SK-N-SH treated with all-trans-retinoic acid at 6 μM for 48 hours (cell line): ENCODE measurements around the gene GPC6.
A peak's percentile ranks its signal among the peaks of the same experiment; 100 is the strongest.

Experiments
- ATAC-seq: fragments of 200-7000 bp; cut with Tn5 transposase; 3 replicates; pipeline ENCODE4 v1.9.1; 2020; ENCODE audit warnings: mild to moderate bottlenecking, moderate library complexity
- ARNTL ChIP-seq: fragments of 450-650 bp; formaldehyde crosslinking; IDR thresholded peaks from 2 replicates; pipeline ENCODE4 v1.5.0; 2020; ENCODE audit warnings: low read depth, mild to moderate bottlenecking, moderate library complexity, borderline replicate concordance
- BACH2 ChIP-seq: fragments of 250-450 bp; sonication (Bioruptor Pico); IDR thresholded peaks from 2 replicates; pipeline ENCODE4 v1.9.0; 2021; ENCODE audit warnings: mild to moderate bottlenecking, borderline replicate concordance
- CSDC2 ChIP-seq: fragments of 250-450 bp; sonication (Bioruptor Pico); IDR thresholded peaks from 2 replicates; pipeline ENCODE4 v1.5.0; 2020; ENCODE audit warnings: mild to moderate bottlenecking, moderate library complexity
- CSRNP3 ChIP-seq: fragments of 250-450 bp; sonication (Bioruptor Pico); IDR thresholded peaks from 2 replicates; pipeline ENCODE4 v1.5.1; 2021; ENCODE audit warnings: mild to moderate bottlenecking, moderate library complexity
- ESRRG ChIP-seq: fragments of 250-450 bp; sonication (Bioruptor Pico); IDR thresholded peaks from 2 replicates; pipeline ENCODE4 v1.6.1; 2021; ENCODE audit warnings: mild to moderate bottlenecking
- GLIS3 ChIP-seq: fragments of 250-450 bp; sonication (Bioruptor Pico); IDR thresholded peaks from 2 replicates; pipeline ENCODE4 v1.5.0; 2020; ENCODE audit warnings: mild to moderate bottlenecking, moderate library complexity
- ISL1 ChIP-seq: fragments of 250-450 bp; sonication (Bioruptor Pico); IDR thresholded peaks from 2 replicates; pipeline ENCODE4 v2.1.2; 2022; ENCODE audit warnings: mild to moderate bottlenecking, moderate library complexity
- OSR1 ChIP-seq: fragments of 250-450 bp; sonication (Bioruptor Pico); IDR thresholded peaks from 2 replicates; pipeline ENCODE4 v1.8.0; 2022; ENCODE audit warnings: moderate library complexity, mild to moderate bottlenecking, inconsistent platforms
- PPARA ChIP-seq: fragments of 250-450 bp; sonication (Bioruptor Pico); IDR thresholded peaks from 2 replicates; pipeline ENCODE4 v1.5.0; 2020; ENCODE audit warnings: mild to moderate bottlenecking, borderline replicate concordance
- RARB ChIP-seq: fragments of 250-450 bp; sonication (Bioruptor Pico); IDR thresholded peaks from 2 replicates; pipeline ENCODE4 v1.8.0; 2021; ENCODE audit warnings: mild to moderate bottlenecking, moderate library complexity
- SNAI2 ChIP-seq: fragments of 250-450 bp; sonication (Bioruptor Pico); IDR thresholded peaks from 2 replicates; pipeline ENCODE4 v1.5.0; 2020; ENCODE audit warnings: mild to moderate bottlenecking, moderate library complexity
- TCF4 ChIP-seq: fragments of 250-450 bp; sonication (Bioruptor Pico); IDR thresholded peaks from 2 replicates; pipeline ENCODE4 v1.8.0; 2021; ENCODE audit warnings: mild to moderate bottlenecking, moderate library complexity, borderline replicate concordance
- TOX ChIP-seq: fragments of 250-450 bp; sonication (Bioruptor Pico); IDR thresholded peaks from 2 replicates; pipeline ENCODE4 v1.8.0; 2021; ENCODE audit warnings: mild to moderate bottlenecking, moderate library complexity, borderline replicate concordance
- ZC3H10 ChIP-seq: fragments of 250-450 bp; sonication (Bioruptor Pico); IDR thresholded peaks from 2 replicates; pipeline ENCODE4 v1.5.1; 2021; ENCODE audit warnings: mild to moderate bottlenecking, moderate library complexity
- ZFP3 ChIP-seq: fragments of 250-450 bp; sonication (Bioruptor Pico); IDR thresholded peaks from 2 replicates; pipeline ENCODE4 v1.5.0; 2020; ENCODE audit warnings: mild to moderate bottlenecking, moderate library complexity
- ZFP30 ChIP-seq: fragments of 450-650 bp; formaldehyde crosslinking; IDR thresholded peaks from 2 replicates; pipeline ENCODE4 v1.5.0; 2022; ENCODE audit warnings: mild to moderate bottlenecking, moderate library complexity
- ZNF565 ChIP-seq: fragments of 450-650 bp; formaldehyde crosslinking; conservative IDR thresholded peaks from 2 replicates; pipeline ENCODE4 v1.5.0; 2020; ENCODE audit warnings: low read depth, mild to moderate bottlenecking, moderate library complexity
- ZNF70 ChIP-seq: fragments of 450-650 bp; formaldehyde crosslinking; IDR thresholded peaks from 2 replicates; pipeline ENCODE4 v1.5.0; 2020; ENCODE audit warnings: mild to moderate bottlenecking, moderate library complexity
- ZNF8 ChIP-seq: fragments of 450-650 bp; formaldehyde crosslinking; IDR thresholded peaks from 2 replicates; pipeline ENCODE4 v1.5.0; 2020; ENCODE audit warnings: mild to moderate bottlenecking, moderate library complexity
- TF ChIP-seq, protein P1 (sequence below): fragments of 250-450 bp; sonication (Bioruptor Pico); IDR thresholded peaks from 2 replicates; pipeline ENCODE4 v1.8.0; 2020; ENCODE audit warnings: mild to moderate bottlenecking, moderate library complexity, borderline replicate concordance
- TF ChIP-seq, protein P2 (sequence below): fragments of 250-450 bp; sonication (Bioruptor Pico); IDR thresholded peaks from 2 replicates; pipeline ENCODE4 v1.5.0; 2020; ENCODE audit warnings: mild to moderate bottlenecking, moderate library complexity
- TF ChIP-seq, protein P3 (sequence below): fragments of 250-450 bp; sonication (Bioruptor Pico); IDR thresholded peaks from 2 replicates; pipeline ENCODE4 v1.5.1; 2020; ENCODE audit warnings: low read depth, mild to moderate bottlenecking, moderate library complexity

The GPC6 gene

GRCh38 chr13:93947651-93948050, 721.0 kb downstream of the GPC6 start:
- TF ChIP-seq ESRRG (CRISPR knock-in tag), result no peak
- no peak for TF ChIP-seq SNAI2 (CRISPR knock-in tag)
- TF ChIP-seq, protein P1, sequence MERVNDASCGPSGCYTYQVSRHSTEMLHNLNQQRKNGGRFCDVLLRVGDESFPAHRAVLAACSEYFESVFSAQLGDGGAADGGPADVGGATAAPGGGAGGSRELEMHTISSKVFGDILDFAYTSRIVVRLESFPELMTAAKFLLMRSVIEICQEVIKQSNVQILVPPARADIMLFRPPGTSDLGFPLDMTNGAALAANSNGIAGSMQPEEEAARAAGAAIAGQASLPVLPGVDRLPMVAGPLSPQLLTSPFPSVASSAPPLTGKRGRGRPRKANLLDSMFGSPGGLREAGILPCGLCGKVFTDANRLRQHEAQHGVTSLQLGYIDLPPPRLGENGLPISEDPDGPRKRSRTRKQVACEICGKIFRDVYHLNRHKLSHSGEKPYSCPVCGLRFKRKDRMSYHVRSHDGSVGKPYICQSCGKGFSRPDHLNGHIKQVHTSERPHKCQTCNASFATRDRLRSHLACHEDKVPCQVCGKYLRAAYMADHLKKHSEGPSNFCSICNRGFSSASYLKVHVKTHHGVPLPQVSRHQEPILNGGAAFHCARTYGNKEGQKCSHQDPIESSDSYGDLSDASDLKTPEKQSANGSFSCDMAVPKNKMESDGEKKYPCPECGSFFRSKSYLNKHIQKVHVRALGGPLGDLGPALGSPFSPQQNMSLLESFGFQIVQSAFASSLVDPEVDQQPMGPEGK (CRISPR knock-in tag), result no peak
- TF ChIP-seq ARNTL (CRISPR knock-in tag), result no peak
- TF ChIP-seq, all 23 proteins: peak for 0
- ATAC-seq, result no peak

DNA sequence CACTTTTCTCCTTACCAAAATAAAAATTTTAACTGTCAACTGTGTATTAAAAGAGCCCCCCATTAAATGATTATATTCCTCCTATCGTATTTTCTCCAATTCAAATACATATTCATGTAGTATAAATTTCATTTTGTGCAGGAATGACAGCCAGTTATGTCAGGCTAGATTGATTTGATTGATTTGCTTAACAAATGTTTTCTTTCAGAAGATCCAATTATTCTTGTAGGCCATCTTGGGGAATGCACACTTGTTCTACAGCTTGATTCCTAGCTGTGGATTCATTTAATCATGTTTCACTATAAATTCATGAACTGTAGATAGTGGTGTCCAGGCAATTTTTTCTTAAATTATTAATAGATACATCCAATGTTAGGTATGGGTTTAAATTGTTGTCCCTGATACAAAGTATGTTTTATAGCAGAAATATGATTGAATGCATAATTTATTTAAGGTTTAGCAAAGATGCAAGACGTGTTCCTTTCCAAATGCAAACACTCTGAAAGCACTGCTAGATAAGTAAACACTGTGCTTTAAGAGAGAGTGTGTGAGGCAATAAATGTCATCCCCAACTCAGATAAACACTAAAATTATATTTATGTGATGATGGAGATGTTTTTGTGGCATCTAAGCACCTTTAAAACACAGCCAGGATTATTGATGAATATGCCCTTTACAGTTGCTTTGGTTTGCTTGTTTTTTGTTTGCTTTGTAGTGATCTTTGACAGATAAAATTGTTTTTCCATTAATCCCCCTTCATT, 721.7 kb downstream of the GPC6 start:
- TF ChIP-seq ZNF565 (CRISPR knock-in tag), result no peak
- TF ChIP-seq PPARA (CRISPR knock-in tag), result no peak
- TF ChIP-seq, protein P2, sequence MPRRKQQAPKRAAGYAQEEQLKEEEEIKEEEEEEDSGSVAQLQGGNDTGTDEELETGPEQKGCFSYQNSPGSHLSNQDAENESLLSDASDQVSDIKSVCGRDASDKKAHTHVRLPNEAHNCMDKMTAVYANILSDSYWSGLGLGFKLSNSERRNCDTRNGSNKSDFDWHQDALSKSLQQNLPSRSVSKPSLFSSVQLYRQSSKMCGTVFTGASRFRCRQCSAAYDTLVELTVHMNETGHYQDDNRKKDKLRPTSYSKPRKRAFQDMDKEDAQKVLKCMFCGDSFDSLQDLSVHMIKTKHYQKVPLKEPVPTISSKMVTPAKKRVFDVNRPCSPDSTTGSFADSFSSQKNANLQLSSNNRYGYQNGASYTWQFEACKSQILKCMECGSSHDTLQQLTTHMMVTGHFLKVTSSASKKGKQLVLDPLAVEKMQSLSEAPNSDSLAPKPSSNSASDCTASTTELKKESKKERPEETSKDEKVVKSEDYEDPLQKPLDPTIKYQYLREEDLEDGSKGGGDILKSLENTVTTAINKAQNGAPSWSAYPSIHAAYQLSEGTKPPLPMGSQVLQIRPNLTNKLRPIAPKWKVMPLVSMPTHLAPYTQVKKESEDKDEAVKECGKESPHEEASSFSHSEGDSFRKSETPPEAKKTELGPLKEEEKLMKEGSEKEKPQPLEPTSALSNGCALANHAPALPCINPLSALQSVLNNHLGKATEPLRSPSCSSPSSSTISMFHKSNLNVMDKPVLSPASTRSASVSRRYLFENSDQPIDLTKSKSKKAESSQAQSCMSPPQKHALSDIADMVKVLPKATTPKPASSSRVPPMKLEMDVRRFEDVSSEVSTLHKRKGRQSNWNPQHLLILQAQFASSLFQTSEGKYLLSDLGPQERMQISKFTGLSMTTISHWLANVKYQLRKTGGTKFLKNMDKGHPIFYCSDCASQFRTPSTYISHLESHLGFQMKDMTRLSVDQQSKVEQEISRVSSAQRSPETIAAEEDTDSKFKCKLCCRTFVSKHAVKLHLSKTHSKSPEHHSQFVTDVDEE, result no peak
- no peak for TF ChIP-seq TOX (CRISPR knock-in tag)
- no peak for TF ChIP-seq ZNF8 (CRISPR knock-in tag)
- TF ChIP-seq, all 23 proteins: peak for 0
- ATAC-seq, result no peak

DNA sequence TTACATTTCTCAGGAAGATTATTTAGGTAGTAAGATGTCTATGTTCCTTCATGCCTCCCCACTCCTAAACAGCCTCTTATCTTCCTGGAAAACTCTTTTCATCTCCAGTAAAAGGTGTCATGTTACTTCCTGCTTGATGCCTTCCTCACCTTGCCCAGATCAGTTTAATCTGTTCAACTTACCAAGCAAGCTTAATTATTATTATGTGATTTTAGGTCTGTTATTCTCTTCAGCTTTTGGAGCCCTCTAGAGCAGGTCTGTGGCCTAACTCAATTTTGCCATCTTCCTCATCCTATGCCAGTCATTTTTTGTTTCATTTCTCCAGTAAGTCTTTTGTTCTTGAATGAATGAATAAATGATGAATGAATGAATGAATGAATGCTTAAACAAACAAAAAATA, 724.5 kb downstream of the GPC6 start:
- TF ChIP-seq RARB (CRISPR knock-in tag) (no peak), ZFP30 (CRISPR knock-in tag) (no peak), OSR1 (CRISPR knock-in tag) (no peak), CSDC2 (CRISPR knock-in tag) (no peak), PPARA (CRISPR knock-in tag) (no peak)
- TF ChIP-seq, protein P1 (CRISPR knock-in tag), result no peak
- ATAC-seq, result peak; percentile 61

- TF ChIP-seq CSRNP3 (CRISPR knock-in tag), result no peak
- no peak for TF ChIP-seq TCF4 (CRISPR knock-in tag)
- TF ChIP-seq TOX (CRISPR knock-in tag), result no peak
- TF ChIP-seq, protein P3, sequence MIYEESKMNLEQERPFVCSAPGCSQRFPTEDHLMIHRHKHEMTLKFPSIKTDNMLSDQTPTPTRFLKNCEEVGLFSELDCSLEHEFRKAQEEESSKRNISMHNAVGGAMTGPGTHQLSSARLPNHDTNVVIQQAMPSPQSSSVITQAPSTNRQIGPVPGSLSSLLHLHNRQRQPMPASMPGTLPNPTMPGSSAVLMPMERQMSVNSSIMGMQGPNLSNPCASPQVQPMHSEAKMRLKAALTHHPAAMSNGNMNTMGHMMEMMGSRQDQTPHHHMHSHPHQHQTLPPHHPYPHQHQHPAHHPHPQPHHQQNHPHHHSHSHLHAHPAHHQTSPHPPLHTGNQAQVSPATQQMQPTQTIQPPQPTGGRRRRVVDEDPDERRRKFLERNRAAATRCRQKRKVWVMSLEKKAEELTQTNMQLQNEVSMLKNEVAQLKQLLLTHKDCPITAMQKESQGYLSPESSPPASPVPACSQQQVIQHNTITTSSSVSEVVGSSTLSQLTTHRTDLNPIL (CRISPR knock-in tag), result no peak
- no peak for TF ChIP-seq SNAI2 (CRISPR knock-in tag)
- TF ChIP-seq ZNF565 (CRISPR knock-in tag), result no peak
- no peak for TF ChIP-seq BACH2 (CRISPR knock-in tag)
- no peak for TF ChIP-seq GLIS3 (CRISPR knock-in tag)
- TF ChIP-seq ISL1, result no peak
- TF ChIP-seq ZFP30 (CRISPR knock-in tag), result no peak
- no peak for TF ChIP-seq ZFP3 (CRISPR knock-in tag)
- TF ChIP-seq ZC3H10, result no peak
- no peak for TF ChIP-seq PPARA (CRISPR knock-in tag)
- TF ChIP-seq, protein P2, result no peak
- TF ChIP-seq RARB (CRISPR knock-in tag), result no peak
- no peak for TF ChIP-seq ARNTL (CRISPR knock-in tag)
- TF ChIP-seq ZNF70 (CRISPR knock-in tag), result no peak
- TF ChIP-seq ESRRG (CRISPR knock-in tag), result no peak
- TF ChIP-seq, all 23 proteins: peak for 0
- no peak for ATAC-seq
Measured at GRCh38 chr13:93951951-93952350, 725.3 kb downstream of the GPC6 start.
